Measurements from ENCODE around the gene ZNF587.

DNA sequence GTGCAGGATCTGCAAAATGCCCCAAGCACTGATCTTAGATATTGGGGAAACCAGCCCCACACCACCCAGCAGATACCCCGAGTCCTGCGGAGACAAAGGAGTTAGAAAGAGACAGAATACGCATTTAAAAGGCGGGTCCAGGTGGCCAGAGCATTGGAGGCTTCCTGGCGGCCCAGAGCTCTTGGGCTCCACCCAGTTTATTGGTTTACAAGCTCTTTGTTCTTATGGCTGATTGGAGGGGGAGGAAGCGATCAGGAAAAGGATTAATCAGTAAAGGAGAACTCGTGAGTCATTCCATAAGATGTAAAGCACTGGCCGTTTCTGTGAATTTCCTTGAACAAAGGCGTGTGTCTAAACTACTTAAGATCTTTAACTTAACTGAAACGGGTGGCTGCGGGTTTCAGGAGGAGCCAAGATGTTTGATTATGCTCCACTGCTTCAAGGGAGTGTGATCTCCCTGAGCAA, 926 bp downstream of the ZNF587 start:
- no peak for TF ChIP-seq CTCF (IDR thresholded peaks at IDR 0.05)
- TF ChIP-seq POLR2AphosphoS5 (IDR thresholded peaks at IDR 0.05), result no peak
- TF ChIP-seq POLR2A (IDR thresholded peaks at IDR 0.05), result no peak
